Measurements from ENCODE around the gene SF3B4. TPM values are rescaled to one million over a fixed set of nuclear protein-coding genes. Genes with fewer than 3 reads are reported as not detected.

The SF3B4 gene
- total and polyA plus RNA-seq, 2 donors (not counting 1 experiment from before 2014, with no cell fraction given): 22.6 to 60.1 TPM

GRCh38 chr1:149888999-149889289 is 38.7 kb downstream of the SF3B4 start:
- H3K79me2 ChIP-seq (ENCODE audit: control insufficient read depth, insufficient read depth, low read length): peaks cover 24% of the 10 kb centered on the region

More at GRCh38 chr1:149888999-149889289, 38.7 kb downstream of the SF3B4 start:
- H3K4me3 ChIP-seq (ENCODE audit: control extremely low read depth in 1 of 5, extremely low read depth in 1 of 5, insufficient read depth in 1 of 5, low read depth in 2 of 5, low read length in 4 of 5): peak overlapping the region; percentile 84 to 98 (median 92)
- TF ChIP-seq CTCF (IDR thresholded peaks at IDR 0.05) (no peak), EZH2 (IDR thresholded peaks at IDR 0.05; ENCODE audit: borderline replicate concordance, insufficient read depth, low read depth, low read length, poor library complexity, severe bottlenecking) (no peak)
- CTCF ChIA-PET: interaction anchor here (0.7 to 2.6 kb wide), 7 partner anchors 10 to 999 kb away, joined by 3 to 8 read pairs (median 4); partner anchors contain the start of gene SF3B4
- H3K36me3 ChIP-seq (replicated peaks in 1 of 2; ENCODE audit: control extremely low read depth in 1 of 2, control insufficient read depth in 1 of 2, extremely low read depth in 1 of 2, insufficient read depth in 2 of 2, low read length in 1 of 2): peaks cover 0 to under 1% of the 10 kb centered on the region in 2 experiments
- 59% methylated on average over 5 of the region's 6 CpGs for WGBS (ENCODE audit: insufficient coverage)
- Mint-ChIP-seq H3K9me3 (ENCODE audit: insufficient read depth) (no peaks in the 10 kb centered on the region), H3K4me1 (peaks cover 2% of the 10 kb centered on the region), H3K27me3 (no peaks in the 10 kb centered on the region), H3K4me3 (no peak overlapping the region), H3K27ac (no peak overlapping the region)
- POLR2A ChIA-PET: interaction anchor here (0.5 to 3.3 kb wide), 6 partner anchors 10 to 658 kb away, joined by 4 to 37 read pairs (median 10); partner anchors contain the start of genes BOLA1 and SF3B4
- DNase-seq: no peak
- ATAC-seq (ENCODE audit: low read depth): no peak
- H2AFZ ChIP-seq (ENCODE audit: insufficient read depth, low read depth, low read length, poor library complexity, severe bottlenecking): peak overlapping the region; percentile 86
- peaks cover 0 to 5% (median 0%) of the 10 kb centered on the region in 3 donors for H3K9me3 ChIP-seq (ENCODE audit: control extremely low read depth in 1 of 3, control insufficient read depth in 2 of 3, insufficient read depth in 1 of 3, low read length in 2 of 3)
- intact Hi-C loops (cut with micrococcal nuclease): loop anchor here (1.0 kb wide), 3 partner anchors 10 to 345 kb away; partner anchors contain the start of genes BOLA1 and SF3B4
- H3K4me1 ChIP-seq (ENCODE audit: control insufficient read depth in 2 of 2, insufficient read depth in 2 of 2, low read length in 2 of 2): peaks cover 21 to 29% of the 10 kb centered on the region in 2 donors
- H3K27ac ChIP-seq (ENCODE audit: low read length in 2 of 2): peak overlapping the region; percentile 89 to 94
- H3K4me2 ChIP-seq (replicated peaks; ENCODE audit: low read depth, low read length, poor library complexity, severe bottlenecking): peak overlapping the region; percentile 78
- peaks cover 24% of the 10 kb centered on the region for H4K20me1 ChIP-seq (ENCODE audit: control insufficient read depth, insufficient read depth, low read length, poor library complexity, severe bottlenecking)
- H3K9ac ChIP-seq (ENCODE audit: low read length): peak overlapping the region; percentile 81
- no peaks in the 10 kb centered on the region for H3K27me3 ChIP-seq (replicated peaks in 1 of 4; ENCODE audit: control extremely low read depth in 1 of 4, control insufficient read depth in 3 of 4, insufficient read depth in 4 of 4, low read length in 3 of 4)

Measured in B cell (primary cell).